Activated naive CD4-positive, alpha-beta T cell treated with anti-CD3 and anti-CD28 coated beads, Interleukin-2, amount 50 U/mL, for 24 hours (primary cell): ENCODE results near the gene RASGEF1C.

Source experiments
- H3K27ac Mint-ChIP-seq: one replicate; pipeline ENCODE4 v1.8.0; 2021; ENCODE audit warnings: mild to moderate bottlenecking, mixed read lengths
- H3K27me3 Mint-ChIP-seq: one replicate; pipeline ENCODE4 v1.8.0; 2021; ENCODE audit warnings: mixed read lengths
- H3K36me3 Mint-ChIP-seq: one replicate; pipeline ENCODE4 v1.8.0; 2021; ENCODE audit warnings: mixed read lengths
- H3K4me1 Mint-ChIP-seq: one replicate; pipeline ENCODE4 v1.8.0; 2021; ENCODE audit warnings: mixed read lengths
- H3K4me3 Mint-ChIP-seq: one replicate; pipeline ENCODE4 v1.8.0; 2021; ENCODE audit warnings: mild to moderate bottlenecking, mixed read lengths
- H3K9me3 Mint-ChIP-seq: one replicate; pipeline ENCODE4 v1.8.0; 2021; ENCODE audit warnings: mixed read lengths

RASGEF1C gene

DNA sequence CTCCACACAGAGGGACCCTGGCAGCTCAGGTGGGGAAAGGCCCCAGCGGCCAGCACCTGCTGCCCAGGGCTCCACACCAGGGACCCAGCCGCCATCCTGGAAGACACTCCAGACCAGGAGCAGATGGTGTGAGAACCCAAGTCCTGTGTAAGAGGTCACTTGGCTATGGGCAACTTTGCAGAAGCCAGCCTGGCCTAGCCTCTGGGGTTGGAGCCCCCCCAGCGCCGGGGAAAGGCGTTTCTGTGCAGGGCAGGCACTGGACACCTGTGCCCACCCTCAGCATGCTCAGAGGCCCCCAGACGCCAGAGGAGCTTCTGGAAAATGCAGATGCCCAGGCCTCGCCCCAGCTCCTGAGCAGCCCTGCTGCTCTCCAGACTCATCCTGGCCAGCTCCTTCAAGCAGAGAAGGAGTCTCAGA lies 34.0 kb downstream of the RASGEF1C start:
- peaks cover 4% of the 10 kb centered on the region for H3K27me3 Mint-ChIP-seq
- no peaks in the 10 kb centered on the region for H3K9me3 Mint-ChIP-seq
- no peak overlapping the region for H3K27ac Mint-ChIP-seq

GRCh38 chr5:180174587-180174972 lies 34.4 kb downstream of the RASGEF1C start:
- Mint-ChIP-seq H3K4me1 (no peaks in the 10 kb centered on the region), H3K27ac (no peak overlapping the region), H3K36me3 (no peaks in the 10 kb centered on the region), H3K27me3 (peaks cover 2% of the 10 kb centered on the region), H3K9me3 (no peaks in the 10 kb centered on the region), H3K4me3 (no peak overlapping the region)

More for the DNA sequence above, 34.0 kb downstream of the RASGEF1C start:
- Mint-ChIP-seq H3K4me3 (no peak overlapping the region), H3K36me3 (no peaks in the 10 kb centered on the region), H3K4me1 (no peaks in the 10 kb centered on the region)

- no peaks in the 10 kb centered on the region for H3K4me1 Mint-ChIP-seq
- no peak overlapping the region for H3K27ac Mint-ChIP-seq
Measured at GRCh38 chr5:180173875-180174586, 35.0 kb downstream of the RASGEF1C start.

GRCh38 chr5:180173198-180173544 lies 35.8 kb downstream of the RASGEF1C start:
- H3K27me3 Mint-ChIP-seq, result no peaks in the 10 kb centered on the region
- no peaks in the 10 kb centered on the region for H3K36me3 Mint-ChIP-seq
- no peaks in the 10 kb centered on the region for H3K9me3 Mint-ChIP-seq
- H3K27ac Mint-ChIP-seq, result no peak overlapping the region
- H3K4me3 Mint-ChIP-seq, result no peak overlapping the region
- H3K4me1 Mint-ChIP-seq, result no peaks in the 10 kb centered on the region

More at GRCh38 chr5:180173875-180174586, 35.0 kb downstream of the RASGEF1C start:
- no peaks in the 10 kb centered on the region for H3K27me3 Mint-ChIP-seq
- no peaks in the 10 kb centered on the region for H3K9me3 Mint-ChIP-seq
- H3K36me3 Mint-ChIP-seq, result no peaks in the 10 kb centered on the region
- H3K4me3 Mint-ChIP-seq, result no peak overlapping the region

DNA sequence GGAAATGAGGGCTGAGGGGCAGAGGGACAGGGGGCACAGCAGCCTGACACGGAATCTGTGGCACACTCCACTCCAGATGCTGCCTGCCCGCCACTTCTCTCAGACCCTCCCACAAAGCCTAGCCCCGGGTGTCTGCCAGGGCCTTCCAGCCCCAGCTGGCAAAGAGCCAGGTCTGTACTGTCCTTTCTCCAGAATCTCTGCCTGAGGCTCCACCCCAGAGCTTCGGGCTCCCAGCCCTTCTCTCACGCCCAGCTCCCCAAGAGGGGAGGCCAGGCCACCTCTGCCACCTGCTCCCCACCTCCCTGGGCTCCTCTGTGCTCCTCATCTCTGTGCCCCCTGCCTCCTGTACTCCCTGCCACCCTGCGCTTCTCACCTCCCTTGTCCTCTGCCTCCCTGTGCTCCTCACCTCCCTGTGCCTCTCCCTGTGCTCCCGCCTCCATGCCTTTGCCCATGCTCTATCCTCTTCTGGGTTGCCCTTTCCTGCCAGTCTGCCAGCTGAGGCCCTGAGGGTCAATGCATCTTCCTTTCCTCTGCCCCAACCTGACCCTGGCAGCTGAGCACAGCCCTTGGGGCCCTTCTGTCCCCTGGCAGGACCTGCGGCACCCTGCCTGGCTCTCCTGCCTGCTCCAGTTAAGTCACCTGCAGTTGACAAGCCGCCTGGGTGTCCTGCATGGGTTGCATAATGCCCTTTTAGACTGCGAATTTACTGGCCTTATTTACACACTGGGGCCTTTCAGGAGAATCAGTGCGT lies 36.4 kb downstream of the RASGEF1C start:
- Mint-ChIP-seq H3K27ac (no peak overlapping the region), H3K9me3 (no peaks in the 10 kb centered on the region), H3K36me3 (no peaks in the 10 kb centered on the region), H3K4me1 (no peaks in the 10 kb centered on the region), H3K4me3 (no peak overlapping the region), H3K27me3 (no peaks in the 10 kb centered on the region)

GRCh38 chr5:180171568-180172094 lies 37.4 kb downstream of the RASGEF1C start:
- Mint-ChIP-seq H3K36me3 (no peaks in the 10 kb centered on the region), H3K27me3 (no peaks in the 10 kb centered on the region), H3K27ac (no peak overlapping the region), H3K4me3 (no peak overlapping the region), H3K9me3 (no peaks in the 10 kb centered on the region), H3K4me1 (no peaks in the 10 kb centered on the region)

DNA sequence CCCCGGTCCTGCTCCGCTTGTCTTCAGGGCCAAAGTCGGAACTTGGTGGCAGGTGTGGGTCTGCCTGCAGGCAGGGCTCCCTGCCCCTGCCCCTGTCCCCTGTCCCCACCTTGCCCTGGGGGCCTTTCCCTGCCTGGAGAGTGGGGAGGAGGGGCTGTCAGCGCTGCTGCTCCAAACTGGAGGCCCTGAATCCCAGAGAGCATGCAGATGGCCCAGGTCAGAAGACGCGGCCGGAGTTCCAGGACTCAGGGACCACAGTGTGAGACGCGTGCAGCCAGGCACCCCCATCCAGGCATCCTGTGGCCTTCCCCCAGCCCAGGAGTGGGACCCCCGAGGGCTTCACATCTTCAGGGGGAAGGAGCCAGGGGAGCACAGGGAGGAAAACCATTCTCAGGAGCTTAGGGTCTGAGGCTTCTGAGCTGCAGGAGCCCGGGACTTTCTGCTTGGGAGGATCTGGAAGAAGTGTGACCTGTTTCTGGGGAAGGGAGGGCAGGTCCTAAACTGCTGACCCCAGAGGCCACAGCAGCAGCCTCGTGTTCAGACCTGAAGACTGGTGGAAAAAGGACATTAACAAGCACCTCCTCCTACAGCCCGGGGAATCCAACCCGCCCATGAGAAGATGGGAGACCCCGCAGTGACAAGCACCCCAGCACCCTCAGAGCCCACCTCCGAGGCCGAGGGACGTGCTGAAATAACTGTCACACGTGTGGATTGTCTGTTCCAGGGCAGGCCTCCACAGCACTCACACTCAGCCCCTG lies 38.0 kb downstream of the RASGEF1C start:
- Mint-ChIP-seq H3K4me1 (no peaks in the 10 kb centered on the region), H3K27me3 (peaks cover 2% of the 10 kb centered on the region), H3K27ac (no peak overlapping the region), H3K4me3 (no peak overlapping the region), H3K9me3 (no peaks in the 10 kb centered on the region), H3K36me3 (no peaks in the 10 kb centered on the region)

GRCh38 chr5:180170106-180170809 lies 38.8 kb downstream of the RASGEF1C start:
- Mint-ChIP-seq H3K27me3 (peaks cover 2% of the 10 kb centered on the region), H3K4me3 (no peak overlapping the region), H3K27ac (no peak overlapping the region), H3K36me3 (no peaks in the 10 kb centered on the region), H3K4me1 (no peaks in the 10 kb centered on the region), H3K9me3 (no peaks in the 10 kb centered on the region)

DNA sequence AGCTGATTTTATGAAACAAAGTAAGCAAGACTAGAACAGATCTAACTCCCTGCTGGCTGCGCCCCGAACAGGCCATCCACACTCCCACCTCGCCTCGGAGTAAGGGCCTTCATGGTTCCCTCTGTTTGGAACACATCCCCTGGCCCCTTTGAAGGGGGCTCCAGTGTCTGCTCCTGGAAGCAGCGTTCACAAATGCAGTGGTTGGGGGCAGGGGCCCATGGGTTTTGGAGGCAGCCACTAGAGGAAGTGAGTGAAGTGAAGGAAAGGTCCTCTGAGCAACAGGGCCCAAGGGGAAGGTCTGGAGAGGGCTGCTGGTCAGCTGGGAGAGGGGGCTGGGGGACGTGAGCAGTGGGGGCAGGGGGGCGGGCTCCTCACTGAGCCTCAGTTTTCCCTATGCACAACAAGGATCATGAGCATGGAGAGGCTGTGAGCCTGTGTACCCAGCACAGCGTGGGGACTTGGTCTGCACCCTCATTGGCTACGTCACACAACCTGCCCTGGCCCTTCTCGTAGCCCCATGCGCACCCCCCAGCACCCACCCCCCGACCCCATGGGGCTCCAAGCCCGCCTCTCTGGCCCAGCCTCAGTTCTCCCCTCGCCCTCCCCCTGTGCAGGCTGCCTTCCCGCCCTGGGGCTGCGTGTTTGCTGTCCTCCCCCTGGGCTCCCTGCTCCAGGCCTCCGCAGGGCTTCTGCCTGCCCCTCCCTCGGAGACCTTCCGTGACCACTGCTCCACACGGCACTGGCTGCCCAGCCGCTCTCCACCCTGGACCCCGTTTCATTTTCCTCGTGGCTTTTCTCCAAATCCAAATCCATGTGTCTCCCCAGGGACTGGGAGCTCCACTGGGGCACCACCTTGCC lies 39.5 kb downstream of the RASGEF1C start:
- Mint-ChIP-seq H3K4me3 (no peak overlapping the region), H3K27me3 (peaks cover 4% of the 10 kb centered on the region), H3K36me3 (no peaks in the 10 kb centered on the region), H3K27ac (no peak overlapping the region), H3K4me1 (no peaks in the 10 kb centered on the region), H3K9me3 (peaks cover 4% of the 10 kb centered on the region)

GRCh38 chr5:180168758-180169157 lies 40.3 kb downstream of the RASGEF1C start:
- H3K4me3 Mint-ChIP-seq, result no peak overlapping the region
- no peak overlapping the region for H3K27ac Mint-ChIP-seq
- H3K27me3 Mint-ChIP-seq, result peaks cover 8% of the 10 kb centered on the region
- H3K36me3 Mint-ChIP-seq, result no peaks in the 10 kb centered on the region
- H3K4me1 Mint-ChIP-seq, result no peaks in the 10 kb centered on the region
- H3K9me3 Mint-ChIP-seq, result peaks cover 4% of the 10 kb centered on the region

GRCh38 chr5:180166176-180166575 lies 42.8 kb downstream of the RASGEF1C start:
- Mint-ChIP-seq H3K4me3 (no peak overlapping the region), H3K4me1 (no peaks in the 10 kb centered on the region), H3K9me3 (peaks cover 4% of the 10 kb centered on the region), H3K27me3 (peaks cover 8% of the 10 kb centered on the region), H3K27ac (no peak overlapping the region), H3K36me3 (no peaks in the 10 kb centered on the region)

DNA sequence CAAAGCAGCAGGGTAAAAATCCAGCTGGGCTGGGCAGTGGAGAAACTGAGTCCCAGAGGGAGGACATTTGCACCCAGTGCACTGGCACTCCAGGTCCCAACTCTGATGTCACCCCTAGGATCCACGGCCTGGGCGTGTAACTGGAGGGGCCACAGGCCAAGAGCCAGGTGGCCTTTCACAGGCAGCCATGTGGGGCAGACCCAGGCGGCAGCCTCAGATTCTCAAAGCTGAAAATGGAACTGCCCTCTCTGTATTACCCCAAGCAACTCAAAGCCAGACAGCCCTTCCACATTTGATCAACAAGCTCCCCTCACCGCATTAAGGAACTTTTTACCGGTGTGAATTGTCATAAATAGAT lies 46.7 kb downstream of the RASGEF1C start:
- Mint-ChIP-seq H3K4me3 (no peak overlapping the region), H3K36me3 (no peaks in the 10 kb centered on the region), H3K9me3 (peaks cover 4% of the 10 kb centered on the region), H3K27me3 (peaks cover 8% of the 10 kb centered on the region), H3K27ac (no peak overlapping the region), H3K4me1 (no peaks in the 10 kb centered on the region)

DNA sequence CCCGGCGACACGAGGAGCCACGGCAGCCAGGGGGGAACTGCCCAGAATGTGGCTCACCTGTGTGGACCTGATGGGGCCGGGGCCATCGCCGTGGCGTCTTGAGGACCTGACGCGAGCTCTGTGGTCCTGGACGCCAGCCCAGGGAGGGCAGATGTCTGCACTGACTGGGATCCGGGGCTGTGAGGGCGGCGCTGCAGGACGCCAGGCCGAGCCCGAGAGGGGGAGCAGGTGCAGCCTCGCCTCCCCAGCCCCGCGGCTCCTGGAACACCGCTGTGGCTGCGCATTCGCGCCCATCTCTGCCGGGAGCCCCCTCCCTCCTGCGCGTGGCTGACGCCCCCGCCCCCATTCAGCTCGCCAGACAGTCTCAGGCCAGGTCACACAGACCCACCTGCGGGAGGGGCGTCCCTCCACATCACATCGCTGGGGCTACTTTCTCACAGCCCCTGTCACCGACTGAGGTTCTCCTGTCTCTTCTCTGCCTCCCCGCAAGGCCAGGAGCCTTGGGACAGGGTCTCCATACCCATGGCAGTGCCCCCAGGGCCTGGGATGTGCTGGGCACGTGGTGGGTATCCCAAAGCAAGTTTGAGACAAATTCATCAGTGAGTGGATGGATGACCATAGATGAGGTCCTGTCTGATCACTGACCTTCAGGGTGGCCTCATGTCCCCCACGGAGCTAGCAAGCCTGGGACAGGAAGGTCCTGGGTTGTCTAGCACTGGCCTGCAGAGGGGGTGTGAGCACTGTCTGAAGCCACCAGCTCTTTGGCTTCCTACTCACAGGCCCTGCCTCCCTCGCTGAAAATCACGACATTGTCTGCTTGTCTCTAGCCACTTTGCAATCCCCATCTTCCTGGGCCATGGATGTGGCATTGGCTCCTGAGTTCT lies 47.3 kb downstream of the RASGEF1C start:
- Mint-ChIP-seq H3K4me1 (no peaks in the 10 kb centered on the region), H3K9me3 (peaks cover 4% of the 10 kb centered on the region), H3K4me3 (no peak overlapping the region), H3K36me3 (no peaks in the 10 kb centered on the region), H3K27me3 (peaks cover 8% of the 10 kb centered on the region), H3K27ac (no peak overlapping the region)

- H3K4me1 Mint-ChIP-seq, result no peaks in the 10 kb centered on the region
- H3K27me3 Mint-ChIP-seq, result peaks cover 6% of the 10 kb centered on the region
- H3K27ac Mint-ChIP-seq, result no peak overlapping the region
- no peak overlapping the region for H3K4me3 Mint-ChIP-seq
- H3K9me3 Mint-ChIP-seq, result peaks cover 4% of the 10 kb centered on the region
- no peaks in the 10 kb centered on the region for H3K36me3 Mint-ChIP-seq
Measured at GRCh38 chr5:180160789-180161188, 48.2 kb downstream of the RASGEF1C start.
